GM12872 (cell line): Measurements from ENCODE around the gene PHGDH.

Experiments used
- TF ChIP-seq, protein P1 (sequence below): IDR thresholded peaks from 3 replicates; pipeline ENCODE4 v1.5.1; 2011; ENCODE audit warnings: low read depth, mild to moderate bottlenecking, low read length, moderate library complexity; ENCODE audit not compliant: insufficient read depth

Gene PHGDH

DNA sequence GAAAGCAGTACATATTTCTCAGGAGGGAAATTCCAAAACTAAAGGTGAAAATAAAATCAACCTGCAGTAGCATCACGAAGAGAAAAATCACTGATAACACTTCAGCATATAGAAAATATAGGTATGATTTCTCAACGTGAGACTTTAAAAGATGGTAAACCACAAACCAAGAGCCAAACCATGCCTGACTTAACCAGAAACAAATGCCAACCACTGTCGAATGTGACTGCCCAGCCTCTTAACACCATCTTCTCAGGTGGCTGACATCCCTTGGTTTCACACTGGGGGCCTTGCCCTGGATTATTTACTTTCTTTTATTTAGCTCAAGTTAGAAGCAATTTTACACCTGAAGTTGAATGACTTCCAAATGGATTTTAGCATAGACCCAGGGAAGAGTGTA, 46.9 kb downstream of the PHGDH start:
- TF ChIP-seq, protein P1, sequence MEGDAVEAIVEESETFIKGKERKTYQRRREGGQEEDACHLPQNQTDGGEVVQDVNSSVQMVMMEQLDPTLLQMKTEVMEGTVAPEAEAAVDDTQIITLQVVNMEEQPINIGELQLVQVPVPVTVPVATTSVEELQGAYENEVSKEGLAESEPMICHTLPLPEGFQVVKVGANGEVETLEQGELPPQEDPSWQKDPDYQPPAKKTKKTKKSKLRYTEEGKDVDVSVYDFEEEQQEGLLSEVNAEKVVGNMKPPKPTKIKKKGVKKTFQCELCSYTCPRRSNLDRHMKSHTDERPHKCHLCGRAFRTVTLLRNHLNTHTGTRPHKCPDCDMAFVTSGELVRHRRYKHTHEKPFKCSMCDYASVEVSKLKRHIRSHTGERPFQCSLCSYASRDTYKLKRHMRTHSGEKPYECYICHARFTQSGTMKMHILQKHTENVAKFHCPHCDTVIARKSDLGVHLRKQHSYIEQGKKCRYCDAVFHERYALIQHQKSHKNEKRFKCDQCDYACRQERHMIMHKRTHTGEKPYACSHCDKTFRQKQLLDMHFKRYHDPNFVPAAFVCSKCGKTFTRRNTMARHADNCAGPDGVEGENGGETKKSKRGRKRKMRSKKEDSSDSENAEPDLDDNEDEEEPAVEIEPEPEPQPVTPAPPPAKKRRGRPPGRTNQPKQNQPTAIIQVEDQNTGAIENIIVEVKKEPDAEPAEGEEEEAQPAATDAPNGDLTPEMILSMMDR = no peak

DNA sequence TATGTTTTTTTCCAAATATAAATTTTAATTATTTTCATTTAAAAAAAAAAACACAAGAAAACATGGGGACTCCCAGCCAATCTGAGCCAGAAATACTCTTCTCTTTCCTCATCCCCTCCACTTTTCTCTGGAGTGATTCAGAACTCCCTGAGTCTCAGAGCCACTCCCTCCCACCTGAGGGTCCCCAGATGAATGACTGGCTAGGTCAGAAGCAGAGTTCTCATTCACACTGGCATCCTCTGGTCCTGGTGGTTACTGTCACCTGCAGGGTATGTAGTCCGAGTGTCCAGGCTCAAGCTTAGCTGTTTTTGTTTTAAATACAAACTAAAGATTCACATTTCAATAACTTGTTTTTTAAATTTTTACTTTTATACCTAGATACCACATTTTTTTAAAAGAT, 50.7 kb downstream of the PHGDH start:
- TF ChIP-seq, protein P1 = no peak

DNA sequence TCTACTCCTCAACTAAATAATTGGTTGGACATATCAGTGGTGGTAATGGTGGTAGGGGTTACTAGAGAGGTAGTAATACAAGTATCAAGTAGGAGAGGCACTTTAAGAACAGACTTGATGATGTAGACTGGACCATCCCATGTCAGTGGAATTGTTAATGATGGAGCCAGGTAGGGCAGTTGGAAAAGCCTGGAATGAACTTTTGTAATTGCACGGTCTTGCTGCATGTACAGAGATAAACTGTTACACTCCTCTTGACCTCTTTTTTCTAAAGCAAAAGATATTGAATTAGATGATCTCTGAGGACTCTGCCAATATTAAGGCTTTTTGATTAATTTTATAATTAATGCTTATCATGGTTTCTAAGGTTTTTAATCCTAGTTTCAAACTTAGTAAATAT, 51.2 kb downstream of the PHGDH start:
- TF ChIP-seq, protein P1 = no peak

DNA sequence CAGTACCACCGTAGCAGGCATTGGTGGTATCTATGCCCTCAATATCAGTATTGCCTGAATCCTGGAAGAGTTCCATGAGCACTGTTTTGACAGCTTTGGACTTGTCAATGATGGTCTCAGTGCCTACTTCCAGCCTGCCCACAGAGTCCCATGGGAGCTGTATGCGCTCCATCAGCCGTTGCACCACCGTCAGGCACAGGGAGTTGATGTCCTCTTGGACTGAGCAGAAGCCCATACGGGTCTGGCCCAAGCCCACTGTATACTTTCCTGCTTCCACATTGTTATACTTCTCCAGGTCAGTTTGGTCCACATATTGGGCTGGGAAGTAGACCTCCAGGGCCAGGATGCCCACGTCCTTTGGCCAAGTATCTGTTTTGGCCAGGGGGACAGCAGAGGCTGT, 52.5 kb downstream of the PHGDH start:
- TF ChIP-seq, protein P1 = no peak

DNA sequence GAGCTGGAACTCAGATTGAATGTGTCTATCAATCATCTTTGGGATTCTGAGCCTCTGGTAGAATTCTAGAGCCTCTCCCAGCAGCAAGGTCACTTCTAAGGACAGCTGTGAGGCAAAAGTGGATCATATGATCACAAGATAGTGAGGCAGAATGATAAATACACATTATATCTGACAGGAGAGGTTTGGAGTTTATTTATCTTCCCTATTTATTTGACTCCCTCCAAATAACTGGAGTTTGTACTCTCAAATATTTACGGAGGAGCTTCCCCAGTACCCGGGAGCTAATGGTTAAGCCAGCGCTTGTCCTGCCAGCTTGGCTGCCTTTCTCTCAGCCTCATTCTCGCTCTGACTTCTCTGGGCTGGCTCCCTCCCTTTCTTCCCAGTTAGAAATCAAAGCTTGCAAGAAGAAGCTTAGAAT, 54.6 kb downstream of the PHGDH start:
- TF ChIP-seq, protein P1 = no peak

DNA sequence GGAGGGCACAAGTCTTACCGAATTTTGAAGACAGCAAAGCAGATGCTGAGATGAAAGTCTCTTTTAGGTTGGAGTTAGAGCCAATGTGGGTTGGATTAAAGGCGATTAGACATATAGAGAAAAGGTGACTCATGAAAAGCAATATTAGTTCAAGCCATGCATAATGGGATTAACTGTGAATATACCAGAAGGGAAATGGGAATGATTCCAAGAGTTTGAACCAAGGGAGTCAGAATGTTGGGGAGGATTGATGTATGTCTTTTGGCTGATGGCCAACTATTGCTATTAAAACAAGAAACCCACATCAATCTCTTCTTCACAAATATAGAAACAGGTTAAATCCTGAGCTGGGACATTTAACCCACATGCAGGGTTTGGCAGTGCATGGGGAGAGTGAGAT, 55.8 kb downstream of the PHGDH start:
- TF ChIP-seq, protein P1 = no peak

DNA sequence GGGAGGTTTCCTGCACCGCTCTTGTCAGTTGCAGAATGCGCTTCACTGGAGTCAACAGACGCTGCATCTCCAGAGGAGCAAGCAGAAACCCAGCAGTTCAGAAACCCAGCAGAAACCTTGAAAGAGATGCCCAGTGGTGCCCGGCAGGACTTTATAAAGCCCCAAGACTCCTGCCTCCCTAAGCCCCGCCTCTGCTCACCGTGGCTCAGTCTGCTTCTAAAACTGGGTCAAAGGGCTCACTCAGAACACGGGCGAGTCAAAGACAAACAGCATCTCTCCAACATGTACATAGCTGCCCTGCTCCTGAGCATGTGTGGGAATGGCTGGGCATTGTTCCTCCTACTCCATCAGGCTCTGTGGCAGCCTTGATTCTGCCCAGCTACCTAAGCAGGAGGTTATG, 57.0 kb downstream of the PHGDH start, which contains the start of gene HMGCS2:
Gene HMGCS2 (minus strand): TSS at position 128 of the 400 bp plus-strand sequence. CDS start 61 bp downstream, at position 67.
- TF ChIP-seq, protein P1 = no peak

DNA sequence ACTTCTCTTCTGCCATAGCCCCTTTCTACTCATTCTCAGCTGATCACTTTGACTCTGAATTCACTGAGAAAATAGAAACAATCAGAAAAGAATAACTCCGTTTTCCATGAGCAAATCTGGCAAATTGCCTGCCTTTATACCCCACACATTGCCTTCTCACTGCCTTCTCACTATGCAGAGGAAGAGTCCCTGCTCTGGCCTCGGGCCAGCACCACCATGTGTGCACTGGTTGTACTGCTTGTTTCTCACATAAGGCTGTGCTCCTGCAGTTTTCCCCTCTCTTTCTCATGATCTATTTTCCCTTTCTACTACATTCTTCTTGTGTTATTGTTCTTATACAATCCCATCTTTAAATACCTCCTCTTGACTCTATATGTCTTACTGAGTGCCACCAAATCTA, 59.3 kb downstream of the PHGDH start:
- TF ChIP-seq, protein P1 = no peak
